GM12875 (cell line): ENCODE measurements around the gene GALK1.

Source experiments
- H3K4me3 ChIP-seq: one replicate; pipeline ENCODE4 v1.5.1; 2011; ENCODE audit warnings: low read depth, low read length, control low read depth
- TF ChIP-seq, protein P1 (sequence below): IDR thresholded peaks from 2 replicates; pipeline ENCODE4 v1.5.1; 2011; ENCODE audit warnings: low read depth, mild to moderate bottlenecking, control low read depth, inconsistent platforms, low read length, moderate library complexity, borderline replicate concordance; ENCODE audit not compliant: insufficient read depth

The GALK1 gene

GRCh38 chr17:75720656-75721462 lies 44.1 kb downstream of the GALK1 start, which contains the start of gene ITGB4:
ITGB4 (plus strand) TSS chr17:75721459; CDS start chr17:75724704, 3,245 bp downstream.
- TF ChIP-seq, protein P1, sequence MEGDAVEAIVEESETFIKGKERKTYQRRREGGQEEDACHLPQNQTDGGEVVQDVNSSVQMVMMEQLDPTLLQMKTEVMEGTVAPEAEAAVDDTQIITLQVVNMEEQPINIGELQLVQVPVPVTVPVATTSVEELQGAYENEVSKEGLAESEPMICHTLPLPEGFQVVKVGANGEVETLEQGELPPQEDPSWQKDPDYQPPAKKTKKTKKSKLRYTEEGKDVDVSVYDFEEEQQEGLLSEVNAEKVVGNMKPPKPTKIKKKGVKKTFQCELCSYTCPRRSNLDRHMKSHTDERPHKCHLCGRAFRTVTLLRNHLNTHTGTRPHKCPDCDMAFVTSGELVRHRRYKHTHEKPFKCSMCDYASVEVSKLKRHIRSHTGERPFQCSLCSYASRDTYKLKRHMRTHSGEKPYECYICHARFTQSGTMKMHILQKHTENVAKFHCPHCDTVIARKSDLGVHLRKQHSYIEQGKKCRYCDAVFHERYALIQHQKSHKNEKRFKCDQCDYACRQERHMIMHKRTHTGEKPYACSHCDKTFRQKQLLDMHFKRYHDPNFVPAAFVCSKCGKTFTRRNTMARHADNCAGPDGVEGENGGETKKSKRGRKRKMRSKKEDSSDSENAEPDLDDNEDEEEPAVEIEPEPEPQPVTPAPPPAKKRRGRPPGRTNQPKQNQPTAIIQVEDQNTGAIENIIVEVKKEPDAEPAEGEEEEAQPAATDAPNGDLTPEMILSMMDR: no peak
- H3K4me3 ChIP-seq: peak within 1 kb of the TSS; percentile 32

GRCh38 chr17:75719732-75720131 lies 45.3 kb downstream of the GALK1 start:
- no peak overlapping the region for H3K4me3 ChIP-seq
- TF ChIP-seq, protein P1: no peak

DNA sequence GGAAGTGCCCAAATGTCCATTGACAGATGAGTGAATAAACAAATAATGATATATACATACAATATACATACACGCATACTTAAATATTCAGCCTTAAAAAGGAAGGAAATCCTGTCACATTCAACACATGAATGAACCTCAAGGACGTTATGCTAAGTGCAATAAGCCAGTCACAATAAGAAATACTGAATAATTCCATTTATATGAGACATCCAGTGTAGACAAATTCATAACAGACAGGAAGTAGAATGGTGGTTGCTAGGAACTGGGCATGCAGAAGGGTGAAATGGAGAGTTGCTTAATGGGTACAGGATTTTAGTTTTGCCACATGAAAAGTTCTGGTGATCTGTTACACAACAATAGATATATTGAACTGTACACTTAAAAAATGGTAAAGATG lies 52.5 kb downstream of the GALK1 start:
- H3K4me3 ChIP-seq: no peak overlapping the region
- TF ChIP-seq, protein P1: no peak
